Renal pelvis (tissue), 4 donors: ENCODE measurements around the gene MINDY4. TPM values are rescaled to one million over a fixed set of nuclear protein-coding genes. Genes with fewer than 3 reads are reported as not detected.
"Not testable (repeated sequence)": the region's sequence is repeated elsewhere in the genome, so short reads cannot be mapped to it uniquely, and the experiment has no call there.

Experiments
- DNase-seq: peaks from one replicate; pipeline ENCODE4 v3.0.0-alpha.2; 2013
- polyA plus RNA-seq, 3 donors: library from polyadenylated mRNA; unstranded; fragments of 120-200 nt; gene quantifications; one replicate each; pipeline ENCODE4 v1.2.1, GENCODE V29; 2013; ENCODE audit not compliant: insufficient read length in 3 of 3

Gene MINDY4
- polyA plus RNA-seq, 3 donors: 12.1 to 42.4 (median 12.3) TPM

DNA sequence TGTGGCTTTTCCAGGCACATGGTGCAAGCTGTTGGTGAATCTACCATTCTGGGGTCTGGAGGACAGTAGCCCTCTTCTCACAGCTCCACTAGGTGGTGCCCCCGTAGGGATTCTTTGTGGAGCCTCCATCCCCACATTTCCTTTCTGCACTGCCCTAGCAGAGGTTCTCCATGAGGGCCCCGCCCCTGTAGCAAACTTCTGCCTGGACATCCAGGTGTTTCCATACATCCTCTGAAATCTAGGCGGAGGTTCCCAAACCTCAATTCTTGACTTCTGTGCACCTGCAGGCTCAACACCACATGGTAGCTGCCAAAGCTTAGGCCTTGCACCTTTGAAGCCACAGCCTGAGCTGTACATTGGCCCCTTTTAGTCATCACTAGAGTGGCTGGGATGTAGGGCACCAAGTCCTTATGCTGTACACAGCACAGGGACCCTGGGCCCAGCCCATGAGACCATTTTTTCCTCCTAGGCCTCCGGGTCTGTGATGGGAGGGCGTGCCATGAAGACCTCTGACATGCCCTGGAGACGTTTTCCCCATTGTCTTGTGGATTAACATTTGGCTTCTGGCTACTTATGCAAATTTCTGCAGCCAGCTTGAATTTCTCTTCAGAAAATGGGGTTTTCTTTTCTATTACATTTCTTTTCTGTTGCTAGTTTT is 62.9 kb downstream of the MINDY4 start:
- not testable (repeated sequence) for DNase-seq

DNA sequence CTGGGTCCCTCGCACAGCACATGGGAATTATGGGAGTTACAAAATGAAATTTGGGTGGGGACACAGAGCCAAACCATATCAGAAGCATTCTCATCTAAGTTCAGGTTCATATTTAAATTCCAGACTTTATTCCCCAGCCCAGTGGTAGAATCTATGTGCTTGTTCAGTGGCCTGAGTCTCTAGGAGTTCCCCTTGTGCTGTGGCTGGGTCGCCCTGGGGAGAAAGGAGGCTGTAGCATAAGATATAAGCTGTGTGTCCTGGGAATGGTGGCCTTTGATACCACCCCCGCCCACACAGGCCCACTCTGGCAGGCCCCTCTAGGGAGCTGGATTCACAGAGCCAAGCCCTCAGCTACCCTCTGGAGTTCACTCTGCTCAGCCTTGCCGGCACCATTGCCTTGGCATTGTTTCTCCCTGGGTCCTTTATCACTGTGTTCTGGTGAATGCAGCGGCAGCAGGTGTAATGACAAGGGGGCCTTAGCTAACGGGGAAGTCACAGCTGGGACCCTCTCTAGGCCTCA is 64.2 kb downstream of the MINDY4 start:
- DNase-seq: no peak

DNA sequence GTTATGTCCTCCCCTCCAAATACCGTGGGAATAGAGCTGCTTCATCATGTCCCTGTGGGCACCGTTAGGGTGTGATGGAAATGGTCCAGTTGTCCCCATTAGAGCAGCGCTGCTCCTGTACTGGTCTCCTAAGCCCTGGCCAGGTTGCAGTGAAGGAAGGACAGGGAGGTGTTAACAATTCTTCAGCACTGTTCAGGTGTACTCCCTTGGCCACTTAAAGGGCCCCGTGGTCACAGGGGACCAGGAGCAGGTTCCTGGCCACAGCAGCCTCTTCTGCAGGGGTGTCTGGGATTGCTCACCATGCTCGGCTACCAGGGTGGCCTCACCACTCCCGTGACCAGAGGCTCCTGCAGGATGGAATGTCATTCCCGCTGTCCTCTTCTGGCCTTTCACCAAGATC is 65.8 kb downstream of the MINDY4 start:
- DNase-seq: no peak

DNA sequence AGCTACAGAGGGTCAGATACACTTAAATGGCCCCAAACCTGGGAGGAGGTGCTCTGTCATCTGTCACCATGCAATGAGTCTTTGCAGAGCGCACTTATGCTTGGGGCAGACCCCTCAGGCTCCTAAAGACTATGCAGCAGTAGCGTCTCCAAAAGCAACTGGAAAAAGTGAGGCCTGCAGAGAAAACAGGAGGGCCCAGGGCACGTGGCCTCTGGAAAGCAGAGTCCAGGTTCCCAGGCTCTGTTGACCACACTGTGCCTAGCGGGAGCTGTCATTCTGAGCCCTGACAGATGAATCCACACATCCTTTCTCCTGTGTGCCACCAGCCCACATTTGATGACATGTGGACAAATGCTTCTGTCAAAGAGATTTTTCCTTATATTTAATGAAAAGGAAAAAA is 66.4 kb downstream of the MINDY4 start:
- DNase-seq: no peak

DNA sequence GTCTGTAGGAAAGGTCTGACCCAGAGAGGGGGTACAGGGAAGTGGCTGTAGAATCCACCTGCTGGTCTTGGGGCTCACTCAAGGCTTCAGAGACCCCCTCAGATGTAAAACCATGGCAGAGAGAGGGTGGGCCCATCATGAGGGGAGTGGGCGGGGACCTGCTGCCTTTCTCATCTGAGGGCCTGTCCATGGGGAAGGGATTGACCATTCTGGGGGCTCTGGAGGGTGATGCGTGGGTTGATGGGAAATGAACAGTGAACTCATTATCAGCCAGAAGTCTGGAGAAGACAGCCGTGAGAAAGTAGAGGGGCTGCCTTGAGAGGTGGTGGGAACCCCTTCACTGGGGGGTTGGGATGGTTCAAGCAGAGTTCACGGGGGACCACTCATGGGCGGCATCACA is 66.8 kb downstream of the MINDY4 start:
- DNase-seq: no peak

DNA sequence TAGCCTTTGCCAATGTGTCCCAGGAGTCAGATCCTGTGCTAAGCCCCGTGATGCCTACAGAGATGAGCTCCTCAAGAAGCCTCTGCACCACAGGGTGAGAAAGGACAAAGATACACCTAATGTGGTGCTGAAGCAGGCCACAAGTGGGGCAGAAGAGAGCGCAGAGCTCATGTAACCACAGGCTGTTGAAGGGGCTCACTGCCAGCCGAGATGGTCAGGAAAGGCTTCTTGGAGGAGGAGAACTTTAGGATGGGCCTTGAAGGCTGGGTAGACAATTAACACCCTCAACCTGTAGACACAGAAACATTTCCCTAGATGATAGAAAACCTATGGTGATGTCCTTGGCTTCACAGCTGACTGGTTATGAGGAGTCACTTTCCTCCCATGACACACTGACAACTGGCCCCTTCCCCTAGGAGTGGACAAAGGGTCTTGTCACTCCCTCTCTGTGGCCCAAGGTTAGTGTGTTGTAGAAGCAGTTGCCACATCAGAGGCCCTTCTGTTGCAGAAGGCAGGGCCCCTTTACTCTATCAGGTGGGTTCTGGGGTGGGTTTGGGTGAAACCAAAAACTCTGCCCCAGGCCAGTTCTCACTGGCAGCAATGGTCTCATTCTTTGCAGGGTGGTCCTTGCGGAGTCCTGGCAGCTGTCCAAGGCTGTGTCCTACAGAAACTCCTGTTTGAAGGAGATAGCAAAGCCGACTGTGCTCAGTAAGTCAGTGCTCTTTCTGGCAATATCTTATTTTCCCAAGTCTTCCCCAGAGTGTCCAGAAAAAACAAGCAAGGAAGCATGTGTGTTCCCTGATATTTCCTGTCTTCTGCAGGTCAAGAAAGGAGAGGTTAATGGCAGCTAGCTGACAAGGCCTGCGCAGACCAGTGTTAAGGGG is 69.2 kb downstream of the MINDY4 start:
- DNase-seq: no peak

DNA sequence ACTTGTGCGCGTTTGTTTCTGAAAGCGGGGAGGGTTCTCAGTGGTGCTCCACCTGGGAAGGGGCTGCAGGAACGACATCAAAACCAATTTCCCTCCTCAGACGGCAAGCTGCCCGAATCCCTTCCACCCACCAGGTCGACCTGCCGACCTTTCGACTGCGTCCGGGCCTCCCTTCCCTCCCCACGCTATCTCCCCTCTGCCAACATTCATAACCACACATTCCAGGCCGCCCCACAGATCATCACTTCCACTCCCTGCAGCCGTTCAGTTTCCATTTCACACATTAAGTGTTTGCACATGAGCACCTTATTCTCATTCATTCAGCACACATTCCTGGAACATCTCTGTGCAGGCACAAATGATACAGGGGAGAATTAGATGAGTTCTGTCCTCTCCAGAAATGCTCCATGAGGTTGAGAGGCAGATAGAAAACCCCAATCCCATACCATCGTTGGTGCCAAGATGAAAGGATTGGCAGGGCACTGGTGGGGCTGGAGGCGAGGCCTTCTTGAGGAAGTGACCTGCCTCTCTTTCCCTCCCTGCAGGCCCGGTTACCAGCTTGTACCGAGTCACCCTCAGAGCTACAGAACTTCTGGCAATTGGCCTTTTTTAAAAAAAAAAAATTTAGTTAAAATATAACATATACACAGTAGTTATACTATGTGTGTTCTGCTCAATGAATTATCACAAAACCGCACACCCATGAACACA is 70.0 kb downstream of the MINDY4 start:
- no peak for DNase-seq

DNA sequence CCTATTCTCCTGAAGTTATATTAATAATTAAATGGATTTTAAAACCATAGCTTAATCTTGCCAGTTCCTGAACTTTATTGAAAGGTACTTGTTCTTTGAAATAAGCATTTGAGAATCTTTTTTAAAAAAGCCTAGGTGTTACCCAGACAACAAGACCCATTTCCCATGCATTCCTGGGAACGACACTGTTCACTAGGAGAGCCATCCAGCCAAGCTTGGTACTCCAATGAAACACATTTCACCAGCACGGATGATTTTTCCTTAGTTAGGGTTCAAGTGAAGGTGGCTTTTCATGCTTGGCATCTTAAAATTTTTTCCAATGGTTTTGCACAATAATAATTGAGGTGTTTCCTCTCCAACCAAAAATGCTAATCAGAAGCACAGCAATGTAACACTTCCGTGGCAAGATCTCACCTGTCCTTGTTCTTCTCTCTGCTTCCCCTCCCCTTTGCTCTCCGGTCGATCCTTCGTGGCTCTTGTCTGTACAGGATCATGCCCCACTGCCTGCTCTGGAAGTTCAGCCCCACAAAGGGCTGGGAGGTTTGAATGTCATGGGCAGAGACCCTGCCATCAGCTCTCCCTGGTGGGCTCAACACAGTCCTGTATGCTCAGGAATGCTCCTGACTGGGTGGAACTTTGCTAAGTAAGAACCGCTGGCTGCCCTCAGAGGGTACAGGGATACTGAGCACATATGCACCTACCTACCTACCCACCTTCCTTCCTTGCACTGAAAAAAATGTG is 70.8 kb downstream of the MINDY4 start:
- no peak for DNase-seq

DNA sequence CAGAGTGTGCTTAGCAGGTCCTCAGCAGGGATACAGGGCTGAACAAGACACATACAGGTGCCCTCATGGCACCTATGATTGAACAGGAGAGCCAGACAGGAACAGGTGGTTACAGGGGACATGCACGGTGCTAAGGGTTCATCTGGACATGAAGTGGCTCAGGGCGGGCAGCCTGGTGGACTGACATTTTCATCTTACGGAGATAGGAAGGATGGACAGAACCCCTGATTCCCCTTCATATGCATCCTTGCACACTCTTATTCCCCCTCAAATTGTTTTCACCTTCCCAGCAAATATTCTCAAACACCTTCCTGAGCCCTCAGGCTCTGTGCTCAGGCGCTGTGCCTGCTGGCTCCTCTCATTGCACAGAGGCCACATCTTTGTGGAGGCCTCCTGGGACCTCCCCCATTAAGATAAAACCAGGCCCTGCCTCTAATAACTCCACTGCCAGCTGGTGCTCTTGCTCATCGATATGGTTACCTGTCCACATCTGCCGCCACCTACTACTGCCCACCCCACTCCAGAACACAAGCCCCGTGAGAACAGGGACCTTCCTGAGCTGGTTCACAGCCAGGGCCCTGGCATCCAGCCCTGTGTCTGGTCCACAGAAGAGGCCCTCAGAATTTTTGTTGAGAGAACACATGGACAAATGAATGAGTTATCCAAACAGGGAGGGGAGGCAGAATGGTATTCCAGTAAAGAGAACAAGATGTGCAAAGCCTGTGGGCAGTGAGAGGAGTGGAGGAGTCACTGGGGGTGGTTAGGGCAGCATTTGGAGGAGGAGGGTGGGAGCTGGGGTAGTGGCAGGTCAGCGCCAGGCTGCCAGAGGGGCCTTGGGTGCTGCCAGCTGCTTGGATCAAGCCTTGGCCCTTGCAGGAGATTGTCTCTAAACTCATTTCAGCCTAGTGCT is 71.6 kb downstream of the MINDY4 start:
- no peak for DNase-seq

DNA sequence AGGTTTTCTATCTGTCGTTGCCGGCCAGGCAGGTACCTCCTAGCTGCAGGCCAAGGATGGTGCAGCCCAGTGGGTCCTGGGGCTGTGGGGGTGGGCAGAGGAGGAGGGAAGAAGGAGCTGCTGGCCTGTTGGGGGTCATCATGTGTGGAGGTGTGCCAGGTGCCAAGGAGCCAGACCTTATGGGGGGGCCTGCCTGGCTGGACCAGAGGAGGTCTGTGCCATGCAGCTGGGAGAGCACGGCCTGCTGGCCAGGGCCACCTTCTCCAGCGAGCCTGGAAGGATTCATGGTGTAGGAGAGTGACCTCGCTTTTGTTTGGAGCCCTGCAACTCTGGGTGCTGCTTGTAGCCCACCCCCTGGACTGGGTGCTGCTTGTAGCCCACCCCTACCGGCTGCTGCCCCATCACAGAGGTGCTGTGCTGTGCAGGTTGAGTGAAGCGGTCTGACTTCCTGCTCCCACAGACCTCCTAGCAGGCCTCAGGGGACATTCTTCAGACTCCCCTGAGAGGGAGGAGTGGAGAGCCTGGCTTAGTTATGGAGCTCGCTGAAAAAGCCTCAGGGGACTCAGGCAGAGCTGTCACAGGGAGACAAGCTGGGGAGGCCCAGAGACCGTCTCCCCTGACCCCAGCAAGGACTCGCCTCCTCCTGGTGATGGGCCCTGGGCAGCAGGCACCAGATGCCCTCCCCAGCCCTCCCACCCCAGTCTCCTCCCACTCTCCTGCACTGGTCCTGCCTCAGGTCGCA is 72.7 kb downstream of the MINDY4 start:
- no peak for DNase-seq

DNA sequence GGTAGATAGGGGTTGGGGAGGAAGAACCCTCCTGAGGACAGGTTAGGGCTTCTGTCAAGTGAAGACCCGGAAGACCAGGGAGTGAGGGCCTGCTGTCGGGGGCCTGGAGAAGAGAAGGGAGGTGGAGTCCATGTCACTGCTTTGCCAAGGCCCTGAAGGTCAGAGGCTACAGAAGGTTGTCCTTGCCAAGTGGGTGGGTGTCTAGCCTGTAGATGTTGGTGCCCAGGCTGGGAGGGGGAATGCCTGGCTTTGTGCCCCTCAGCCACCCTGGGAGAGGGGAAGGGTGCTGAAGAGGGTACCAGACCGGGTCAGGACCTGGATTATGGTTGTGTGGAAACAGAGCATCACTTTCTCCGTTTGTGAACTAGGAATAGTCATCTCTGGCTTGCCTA is 73.3 kb downstream of the MINDY4 start:
- no peak for DNase-seq

DNA sequence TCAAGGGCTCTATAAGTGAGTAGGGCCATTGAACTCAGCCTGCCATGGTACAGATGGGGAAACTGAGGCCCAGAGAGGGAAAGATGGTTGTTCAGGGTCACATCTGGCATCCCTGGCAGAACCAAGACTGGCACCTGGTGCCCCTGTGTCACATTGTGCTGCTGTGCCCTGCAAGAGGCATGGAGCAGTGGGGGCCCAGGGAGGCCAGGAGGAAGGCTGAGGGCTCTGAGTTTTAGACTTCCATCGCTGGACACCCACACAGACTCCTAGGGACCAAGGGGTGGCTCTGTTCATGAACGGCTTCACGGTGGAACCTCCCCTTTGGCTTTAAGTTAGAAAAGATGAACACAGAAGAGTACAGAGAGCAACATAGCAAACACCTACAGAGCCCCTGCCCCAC is 73.7 kb downstream of the MINDY4 start:
- DNase-seq: no peak

DNA sequence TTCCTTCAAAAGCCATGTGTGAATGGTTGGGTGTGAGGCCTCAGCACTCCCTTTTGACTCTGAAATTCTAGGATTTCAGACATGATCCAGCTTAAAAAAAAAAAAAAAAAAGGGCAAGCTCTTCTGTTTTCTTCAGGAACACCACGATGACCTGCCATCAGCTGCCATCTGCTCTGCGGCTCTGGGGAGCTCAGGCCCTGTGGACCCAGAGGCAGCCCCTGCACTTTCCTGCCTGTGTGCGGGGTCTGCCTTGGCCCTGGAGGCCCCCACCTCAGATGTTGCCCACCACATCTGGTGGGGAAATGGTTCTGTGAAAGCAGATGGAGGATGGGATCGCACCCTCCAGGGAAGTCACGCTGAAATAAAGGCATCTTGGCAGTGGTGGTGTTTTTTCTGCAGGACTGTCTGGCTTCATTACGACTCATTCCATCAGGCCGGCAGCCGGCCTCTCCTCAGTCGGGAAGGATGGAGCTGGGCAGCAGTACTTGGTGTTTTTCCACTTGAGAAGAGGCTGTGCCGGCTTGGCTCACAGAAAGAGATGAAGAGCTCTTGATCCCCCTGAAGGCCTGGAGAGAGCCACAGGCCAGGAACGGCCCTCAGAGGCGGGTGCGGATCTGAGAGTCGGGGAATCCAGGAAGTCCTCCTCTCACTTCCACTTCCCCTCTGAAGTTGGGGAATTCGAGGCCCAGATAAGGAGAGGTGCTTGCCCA is 74.4 kb downstream of the MINDY4 start:
- DNase-seq: no peak

DNA sequence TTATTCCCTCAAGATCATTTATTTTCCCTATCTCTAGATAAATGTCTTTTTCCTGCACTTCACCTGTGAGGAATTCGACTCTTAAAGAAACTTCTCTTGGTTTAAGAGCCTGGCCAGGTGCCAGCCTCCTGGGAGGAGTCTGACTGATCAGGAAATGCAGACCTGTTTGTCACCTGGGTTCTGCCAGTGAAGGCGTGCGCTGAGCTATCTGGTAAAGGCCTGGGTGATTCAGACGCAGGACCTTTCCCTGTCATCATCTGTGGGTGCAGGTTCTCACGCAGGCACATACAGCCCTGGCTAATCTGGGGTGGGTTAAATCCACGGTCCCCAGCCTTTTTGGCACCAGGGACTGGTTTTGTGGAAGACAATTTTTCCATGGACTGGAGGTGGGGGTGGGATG is 75.2 kb downstream of the MINDY4 start:
- DNase-seq: no peak

DNA sequence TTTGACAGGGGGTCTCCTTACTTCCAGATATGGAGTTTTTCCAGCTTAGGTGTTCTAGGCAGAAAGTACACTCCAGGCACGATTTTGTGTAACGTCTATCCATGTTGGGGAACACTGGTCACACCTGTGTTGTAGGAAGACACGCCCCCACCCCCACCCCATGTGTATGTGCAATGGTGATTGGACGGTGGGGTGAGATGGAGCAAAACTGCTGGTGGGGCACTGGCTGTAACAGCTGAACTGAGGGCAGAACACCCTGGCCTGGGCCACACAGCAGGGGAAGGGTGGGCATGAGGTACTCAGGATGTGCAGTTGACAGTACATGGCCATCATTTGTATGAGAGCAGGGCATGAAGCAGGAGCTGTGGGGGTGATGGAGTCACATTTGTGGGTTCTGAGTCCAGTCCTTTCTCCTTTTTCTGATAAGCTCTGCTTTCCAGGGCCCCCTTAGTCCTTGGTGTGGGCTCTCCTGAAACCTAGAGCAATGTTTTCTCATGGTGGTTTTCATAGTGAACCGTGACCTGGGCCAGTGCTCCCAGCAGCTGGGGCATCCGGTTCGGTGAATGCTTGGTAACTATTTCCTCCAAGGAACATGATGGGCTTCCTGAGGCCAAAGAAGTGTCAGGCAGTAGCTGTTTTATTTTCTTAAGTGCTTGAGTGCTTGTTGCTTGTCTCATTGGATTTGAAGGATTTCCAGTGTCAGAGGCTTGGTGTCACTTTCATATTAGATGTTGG is 77.1 kb downstream of the MINDY4 start:
- no peak for DNase-seq

DNA sequence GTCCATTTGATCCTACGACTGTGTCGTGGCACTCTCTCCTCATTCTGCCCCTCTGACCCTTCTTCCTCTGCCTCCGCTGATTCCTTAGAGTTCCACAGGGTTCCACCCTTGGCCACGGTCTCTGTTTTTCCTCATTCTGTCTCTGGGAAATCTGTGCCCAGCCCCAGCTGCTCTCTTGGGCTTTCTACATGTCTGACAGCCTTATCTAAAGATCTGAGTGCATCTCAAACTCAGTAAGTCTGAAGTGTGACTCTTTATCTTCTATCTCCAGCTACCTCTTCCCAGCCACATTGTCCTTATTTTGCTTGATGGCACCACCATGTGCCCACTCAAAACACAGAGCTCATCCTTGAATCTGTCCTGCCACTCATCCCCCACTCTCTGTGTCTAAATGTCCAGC is 78.3 kb downstream of the MINDY4 start:
- no peak for DNase-seq

DNA sequence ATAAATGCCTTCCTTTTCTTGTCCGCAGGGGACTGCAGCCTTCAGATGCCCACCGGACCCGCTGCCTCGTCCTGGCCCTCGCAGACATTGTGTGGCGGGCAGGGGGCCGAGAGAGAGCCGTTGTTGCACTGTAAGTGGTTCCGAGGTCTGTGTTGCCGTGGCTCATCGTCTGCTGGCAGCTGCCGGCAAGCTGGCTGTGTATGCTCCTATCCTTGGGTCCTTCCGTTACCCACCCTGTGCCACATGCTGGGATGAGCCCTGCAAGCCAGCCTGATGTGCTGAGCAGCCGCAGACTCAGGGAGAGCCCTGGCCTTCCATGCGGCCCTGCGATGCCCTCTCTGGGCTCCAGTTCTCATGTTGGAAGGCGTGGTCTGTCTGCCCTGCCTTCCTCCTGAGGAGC is 79.2 kb downstream of the MINDY4 start:
- no peak for DNase-seq

DNA sequence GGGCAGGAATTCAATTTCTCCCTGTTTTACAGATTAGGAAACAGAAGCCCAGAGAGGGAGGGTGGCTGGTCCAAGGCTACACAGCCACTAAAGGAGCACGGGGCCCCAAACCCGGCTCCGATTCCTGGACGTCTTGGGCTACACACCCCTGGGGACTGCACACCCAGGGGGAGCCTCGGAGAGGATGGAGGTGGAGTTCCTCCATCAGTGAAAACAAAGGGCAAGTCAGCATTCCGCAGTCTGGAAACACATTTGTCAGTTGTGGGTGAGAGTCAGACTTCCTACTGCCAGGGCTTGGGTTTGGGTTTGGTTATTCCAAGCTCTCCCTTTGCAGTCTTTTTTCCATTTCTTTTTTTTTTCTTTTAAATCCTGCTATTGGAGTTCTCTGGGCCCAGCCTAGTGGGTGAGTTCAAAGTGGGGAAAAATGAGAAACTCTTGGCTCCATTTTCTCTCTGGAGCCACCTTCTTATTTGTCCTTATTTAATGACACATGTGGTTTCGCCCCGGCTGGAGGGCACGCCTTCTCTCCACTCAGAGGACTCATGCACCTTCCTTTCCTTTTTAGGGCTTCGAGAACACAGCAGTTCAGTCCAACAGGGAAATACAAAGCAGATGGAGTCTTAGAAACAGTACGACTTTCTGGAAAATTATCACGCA is 80.6 kb downstream of the MINDY4 start:
- no peak for DNase-seq
